ENCODE results near the gene SERPINA1.
"Not testable (repeated sequence)": the region's sequence is repeated elsewhere in the genome, so short reads cannot be mapped to it uniquely, and the experiment has no call there.

- not testable (repeated sequence) for TF ChIP-seq CTCF (IDR thresholded peaks at IDR 0.05); POLR2A (IDR thresholded peaks at IDR 0.05); POLR2AphosphoS5 (IDR thresholded peaks at IDR 0.05; ENCODE audit: insufficient read depth in 1 of 2, low read depth in 1 of 2)
These were observed 42.2 kb downstream of the SERPINA1 start for GRCh38 chr14:94346065-94346786.

Data from vagina (tissue), 2 donors.